Glutamatergic neuron (in vitro differentiated cells): ENCODE data around the gene TRMT44. TPM values are rescaled to one million over a fixed set of nuclear protein-coding genes. Genes with fewer than 3 reads are reported as not detected.

ENCODE experiments used
- DNase-seq: peaks from one replicate; pipeline ENCODE4 v3.0.0; 2022
- H3K27ac Mint-ChIP-seq: one replicate; pipeline ENCODE4 v1.8.0; 2020; ENCODE audit warnings: mild to moderate bottlenecking, mixed read lengths, inconsistent platforms; ENCODE audit not compliant: unreplicated experiment
- H3K27me3 Mint-ChIP-seq: one replicate; pipeline ENCODE4 v1.8.0; 2020; ENCODE audit warnings: mild to moderate bottlenecking, moderate library complexity, mixed read lengths, inconsistent platforms; ENCODE audit not compliant: unreplicated experiment
- H3K36me3 Mint-ChIP-seq: one replicate; pipeline ENCODE4 v1.8.0; 2020; ENCODE audit warnings: mild to moderate bottlenecking, mixed read lengths, inconsistent platforms; ENCODE audit not compliant: unreplicated experiment
- H3K4me1 Mint-ChIP-seq: one replicate; pipeline ENCODE4 v1.8.0; 2020; ENCODE audit warnings: mild to moderate bottlenecking, low read depth, mixed read lengths, inconsistent platforms; ENCODE audit not compliant: unreplicated experiment
- H3K4me3 Mint-ChIP-seq: one replicate; pipeline ENCODE4 v1.8.0; 2020; ENCODE audit warnings: mild to moderate bottlenecking, mixed read lengths, inconsistent platforms; ENCODE audit not compliant: unreplicated experiment
- H3K9me3 Mint-ChIP-seq: one replicate; pipeline ENCODE4 v1.8.0; 2020; ENCODE audit warnings: mild to moderate bottlenecking, moderate library complexity, mixed read lengths, inconsistent platforms; ENCODE audit not compliant: unreplicated experiment
- CTCF ChIP-seq: fragments of 200-600 bp; sonication (generic); IDR thresholded peaks from one replicate; pipeline ENCODE4 v1.5.0; 2021; ENCODE audit not compliant: partially characterized antibody, unreplicated experiment
- total RNA-seq: library from RNA; stranded (reverse); fragmentation: NEBNext Ultra II Directional; extraction: Animal tissue kit (Norgen Biotek cat#: 25700); gene quantifications from one replicate; pipeline ENCODE4 v1.2.1, GENCODE V29; 2021; ENCODE audit not compliant: unreplicated experiment

TRMT44 gene
- total RNA-seq, 1 donor from 2014 or later = 23.3 TPM

GRCh38 chr4:8503801-8504200 is 63.2 kb downstream of the TRMT44 start:
- peaks cover 5% of the 10 kb centered on the region for H3K9me3 Mint-ChIP-seq
- H3K4me1 Mint-ChIP-seq = peaks cover 7% of the 10 kb centered on the region
- no peak overlapping the region for H3K4me3 Mint-ChIP-seq
- no peak for TF ChIP-seq CTCF
- H3K27ac Mint-ChIP-seq = no peak overlapping the region
- DNase-seq = no peak
- peaks cover 7% of the 10 kb centered on the region for H3K27me3 Mint-ChIP-seq
- H3K36me3 Mint-ChIP-seq = no peaks in the 10 kb centered on the region

- Mint-ChIP-seq H3K4me1 (peaks cover 7% of the 10 kb centered on the region), H3K4me3 (no peak overlapping the region), H3K27me3 (peaks cover 6% of the 10 kb centered on the region), H3K36me3 (no peaks in the 10 kb centered on the region), H3K9me3 (peaks cover 5% of the 10 kb centered on the region), H3K27ac (no peak overlapping the region)
- no peak for DNase-seq
- TF ChIP-seq CTCF = no peak
These were observed 63.9 kb downstream of the TRMT44 start for GRCh38 chr4:8504279-8505007.

GRCh38 chr4:8505229-8505628 is 64.7 kb downstream of the TRMT44 start:
- TF ChIP-seq CTCF = no peak
- Mint-ChIP-seq H3K9me3 (peaks cover 6% of the 10 kb centered on the region), H3K4me1 (peaks cover 7% of the 10 kb centered on the region), H3K27ac (no peak overlapping the region), H3K36me3 (no peaks in the 10 kb centered on the region), H3K27me3 (peaks cover 4% of the 10 kb centered on the region), H3K4me3 (no peak overlapping the region)
- DNase-seq = no peak

GRCh38 chr4:8506006-8506372 is 65.4 kb downstream of the TRMT44 start:
- DNase-seq = no peak
- Mint-ChIP-seq H3K4me1 (peaks cover 9% of the 10 kb centered on the region), H3K36me3 (no peaks in the 10 kb centered on the region), H3K27ac (peak overlapping the region; percentile 67), H3K4me3 (no peak overlapping the region), H3K27me3 (peaks cover 4% of the 10 kb centered on the region), H3K9me3 (peaks cover 6% of the 10 kb centered on the region)
- TF ChIP-seq CTCF = no peak

GRCh38 chr4:8506373-8507195 is 66.0 kb downstream of the TRMT44 start:
- no peak overlapping the region for H3K27ac Mint-ChIP-seq

More at GRCh38 chr4:8506373-8507195, 66.0 kb downstream of the TRMT44 start:
- no peaks in the 10 kb centered on the region for H3K36me3 Mint-ChIP-seq
- peaks cover 9% of the 10 kb centered on the region for H3K4me1 Mint-ChIP-seq
- no peak for TF ChIP-seq CTCF
- no peak overlapping the region for H3K4me3 Mint-ChIP-seq
- H3K9me3 Mint-ChIP-seq = peaks cover 6% of the 10 kb centered on the region
- no peak for DNase-seq
- peaks cover 4% of the 10 kb centered on the region for H3K27me3 Mint-ChIP-seq
